Epithelial cell of prostate (primary cell): ENCODE measurements around the gene IL2.

Experiments used
- DNase-seq: peaks from one replicate; pipeline ENCODE4 v3.0.0-alpha.2; 2011; ENCODE audit warnings: low read depth, low spot score
- H3K27ac ChIP-seq: fragments of 450-650 bp; 2 replicates; pipeline ENCODE4 v1.5.1; 2017; ENCODE audit warnings: mild to moderate bottlenecking

The IL2 gene

DNA sequence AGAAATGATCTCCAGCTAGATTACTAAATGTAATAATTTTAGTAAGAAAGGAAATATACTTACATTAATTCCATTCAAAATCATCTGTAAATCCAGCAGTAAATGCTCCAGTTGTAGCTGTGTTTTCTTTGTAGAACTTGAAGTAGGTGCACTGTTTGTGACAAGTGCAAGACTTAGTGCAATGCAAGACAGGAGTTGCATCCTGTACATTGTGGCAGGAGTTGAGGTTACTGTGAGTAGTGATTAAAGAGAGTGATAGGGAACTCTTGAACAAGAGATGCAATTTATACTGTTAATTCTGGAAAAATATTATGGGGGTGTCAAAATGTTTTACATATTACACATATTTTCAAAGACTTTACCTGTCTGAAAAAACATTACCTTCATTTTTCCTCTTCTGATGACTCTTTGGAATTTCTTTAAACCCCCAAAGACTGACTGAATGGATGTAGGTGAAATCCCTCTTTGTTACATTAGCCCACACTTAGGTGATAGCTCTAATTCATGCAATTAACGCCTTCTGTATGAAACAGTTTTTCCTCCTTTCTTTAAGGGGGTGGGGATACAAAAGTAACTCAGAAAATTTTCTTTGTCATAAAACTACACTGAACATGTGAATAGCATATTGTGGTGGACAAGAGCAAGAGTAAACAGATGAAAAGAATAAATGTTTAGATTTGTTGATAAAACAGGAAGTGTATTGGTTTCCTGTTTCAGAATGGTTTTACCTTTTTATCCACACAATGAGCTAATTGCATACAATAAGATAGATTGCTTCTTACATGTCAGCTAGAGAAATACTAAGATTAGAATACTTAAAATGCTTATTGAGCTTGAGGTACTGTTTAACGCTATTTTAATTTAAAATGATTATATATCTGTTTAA lies at the start of gene IL2:
TSS of gene IL2 (minus strand) at position 495 of the 886 bp plus-strand sequence. CDS start at position 210, 285 bp downstream.
- H3K27ac ChIP-seq, result no peak within 1 kb of the TSS
- DNase-seq, result no peak

GRCh38 chr4:122503214-122503613 lies 46.7 kb upstream of the IL2 start:
- no peak for DNase-seq
- no peak overlapping the region for H3K27ac ChIP-seq

DNA sequence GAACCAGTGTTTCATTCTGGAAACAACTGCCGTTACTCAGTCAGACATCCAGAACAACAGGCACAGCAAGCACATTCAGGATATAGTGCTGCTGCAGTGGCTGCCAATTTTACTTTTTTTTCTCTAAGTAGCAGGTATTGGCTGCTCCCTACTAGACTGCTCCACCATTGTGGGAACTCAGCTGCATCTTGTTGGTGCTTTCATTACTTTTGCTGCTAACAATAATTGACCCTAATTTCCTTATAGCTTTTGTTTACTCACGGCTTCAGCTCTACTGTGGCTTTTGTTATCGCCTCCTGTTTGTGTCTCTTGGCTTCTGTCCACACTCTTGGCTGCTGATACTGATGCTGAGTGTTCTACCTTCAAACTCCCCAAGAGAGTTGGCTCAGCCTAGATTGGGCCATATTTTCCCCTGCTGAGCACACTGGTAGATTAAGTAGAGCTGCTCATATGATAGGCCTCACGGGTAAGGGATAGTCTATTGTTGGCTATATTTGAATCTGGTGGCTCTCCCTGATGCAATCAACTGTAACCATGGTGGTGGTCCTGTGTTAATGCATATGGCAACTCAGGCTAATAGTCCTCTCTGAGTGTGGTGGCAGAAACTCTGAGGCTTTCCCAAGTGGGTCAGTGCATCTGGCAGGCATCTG lies 44.5 kb upstream of the IL2 start:
- DNase-seq, result no peak

GRCh38 chr4:122489061-122489460 lies 32.5 kb upstream of the IL2 start:
- H3K27ac ChIP-seq, result no peak overlapping the region
- no peak for DNase-seq

More for the DNA sequence above, 44.5 kb upstream of the IL2 start:
- H3K27ac ChIP-seq, result no peak overlapping the region

- DNase-seq, result no peak
These were observed 27.0 kb upstream of the IL2 start for GRCh38 chr4:122483481-122483880.

DNA sequence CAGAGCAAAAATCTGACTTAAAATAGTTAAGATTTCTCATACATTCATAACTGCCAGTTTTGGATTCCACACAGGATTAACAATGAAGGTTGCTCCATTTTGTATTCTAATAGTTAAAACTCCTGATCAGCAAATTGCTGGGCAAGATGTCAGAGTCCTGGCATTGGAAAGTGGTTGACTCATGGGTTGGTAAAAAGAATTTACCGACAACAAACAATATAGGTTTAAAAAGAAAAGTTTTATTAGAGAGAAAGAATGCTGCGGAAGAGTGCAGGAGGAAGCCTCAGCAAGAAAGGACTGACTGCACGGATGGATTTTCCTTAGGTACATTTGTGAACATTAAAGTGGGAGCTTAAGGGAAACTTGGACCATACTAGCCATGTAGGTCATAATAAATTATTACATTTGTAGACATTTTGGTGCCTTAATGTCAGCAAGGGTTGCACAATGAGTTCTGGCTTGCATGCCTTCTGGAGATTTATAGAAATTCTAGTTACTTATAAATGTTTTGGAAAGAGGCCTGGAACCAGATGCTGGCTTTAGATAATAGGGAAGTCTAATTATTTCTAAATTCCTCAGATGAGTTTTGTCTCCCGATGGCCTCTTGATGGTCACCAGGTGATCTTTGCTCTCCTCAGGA lies 25.4 kb upstream of the IL2 start:
- no peak overlapping the region for H3K27ac ChIP-seq
- no peak for DNase-seq

More at GRCh38 chr4:122483481-122483880, 27.0 kb upstream of the IL2 start:
- H3K27ac ChIP-seq, result no peak overlapping the region

- no peak for DNase-seq
- no peak overlapping the region for H3K27ac ChIP-seq
These were observed 24.3 kb upstream of the IL2 start for GRCh38 chr4:122480655-122481487.

GRCh38 chr4:122479935-122480416 lies 23.5 kb upstream of the IL2 start:
- DNase-seq, result no peak
- H3K27ac ChIP-seq, result no peak overlapping the region

DNA sequence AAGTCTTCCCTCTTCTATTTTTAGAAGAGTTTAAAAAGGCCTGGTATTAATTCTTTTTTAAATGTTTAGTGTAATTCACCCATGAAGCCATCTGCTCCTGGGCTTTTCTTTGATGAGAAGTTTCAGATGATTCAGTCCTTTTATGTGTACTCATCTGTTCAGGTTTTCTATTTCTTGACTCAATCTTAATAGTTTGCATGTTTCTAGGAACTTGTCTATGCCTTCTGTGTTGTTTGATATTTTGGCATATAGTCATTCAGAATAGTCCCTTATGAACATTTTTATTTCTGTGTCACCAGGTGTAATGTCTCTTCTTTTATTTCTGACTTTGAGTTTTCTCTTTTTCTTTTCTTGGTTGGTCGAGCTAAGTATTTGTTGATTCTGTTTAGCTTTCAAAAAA lies 20.2 kb upstream of the IL2 start:
- no peak for DNase-seq
- no peak overlapping the region for H3K27ac ChIP-seq

- no peak overlapping the region for H3K27ac ChIP-seq
- no peak for DNase-seq
These were observed 19.6 kb upstream of the IL2 start for GRCh38 chr4:122476126-122476525.

GRCh38 chr4:122475233-122475632 lies 18.7 kb upstream of the IL2 start:
- no peak overlapping the region for H3K27ac ChIP-seq
- no peak for DNase-seq

GRCh38 chr4:122469457-122469856 lies 12.9 kb upstream of the IL2 start:
- DNase-seq, result no peak
- H3K27ac ChIP-seq, result no peak overlapping the region

- H3K27ac ChIP-seq, result no peak overlapping the region
- no peak for DNase-seq
These were observed 2.1 kb upstream of the IL2 start for GRCh38 chr4:122458625-122459024.

GRCh38 chr4:122453384-122453995 lies 3.0 kb downstream of the IL2 start:
- DNase-seq, result no peak
- H3K27ac ChIP-seq, result no peak overlapping the region

DNA sequence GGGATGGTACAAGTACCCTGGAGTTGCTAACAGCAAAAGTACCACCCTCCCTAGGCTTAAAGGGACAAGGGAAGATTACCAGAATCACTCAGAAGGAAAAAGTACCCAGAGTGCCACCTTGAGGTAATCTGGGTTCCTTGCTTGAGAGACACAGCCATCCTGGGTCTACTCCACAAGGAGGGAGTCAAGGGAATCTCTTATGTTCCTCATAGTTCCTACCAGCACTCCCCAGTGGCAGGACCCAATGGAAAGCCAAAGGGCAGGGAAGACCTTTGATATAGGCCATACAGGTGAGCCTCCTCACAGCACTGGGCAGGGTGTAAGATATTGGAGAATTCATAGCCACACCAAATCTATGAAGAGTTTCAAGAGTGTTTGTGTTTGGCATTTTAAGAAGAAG lies 5.7 kb downstream of the IL2 start:
- H3K27ac ChIP-seq, result no peak overlapping the region
- DNase-seq, result no peak

GRCh38 chr4:122434285-122434684 lies 22.2 kb downstream of the IL2 start:
- DNase-seq, result no peak
- no peak overlapping the region for H3K27ac ChIP-seq

DNA sequence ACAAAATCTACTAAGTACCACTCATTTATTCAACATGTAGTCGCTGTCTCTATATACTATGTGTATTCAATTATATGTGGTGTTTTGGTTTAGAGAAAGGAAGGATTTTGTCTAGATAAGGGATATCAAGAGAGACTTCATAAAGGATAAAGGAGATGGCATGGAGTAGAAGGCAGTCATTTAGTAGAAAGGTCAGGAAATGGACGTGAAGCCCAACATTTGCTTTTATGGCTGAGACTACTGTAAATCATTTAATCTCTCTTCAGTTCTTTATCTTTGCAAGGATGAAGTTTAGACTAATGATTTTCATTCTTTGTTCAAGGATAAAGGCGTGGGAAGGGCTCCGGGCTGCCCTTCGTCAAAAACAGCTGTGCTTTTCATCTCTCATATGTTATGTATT lies 25.2 kb downstream of the IL2 start:
- H3K27ac ChIP-seq, result no peak overlapping the region
- no peak for DNase-seq

GRCh38 chr4:122423246-122423645 lies 33.3 kb downstream of the IL2 start:
- H3K27ac ChIP-seq, result no peak overlapping the region
- DNase-seq, result no peak

DNA sequence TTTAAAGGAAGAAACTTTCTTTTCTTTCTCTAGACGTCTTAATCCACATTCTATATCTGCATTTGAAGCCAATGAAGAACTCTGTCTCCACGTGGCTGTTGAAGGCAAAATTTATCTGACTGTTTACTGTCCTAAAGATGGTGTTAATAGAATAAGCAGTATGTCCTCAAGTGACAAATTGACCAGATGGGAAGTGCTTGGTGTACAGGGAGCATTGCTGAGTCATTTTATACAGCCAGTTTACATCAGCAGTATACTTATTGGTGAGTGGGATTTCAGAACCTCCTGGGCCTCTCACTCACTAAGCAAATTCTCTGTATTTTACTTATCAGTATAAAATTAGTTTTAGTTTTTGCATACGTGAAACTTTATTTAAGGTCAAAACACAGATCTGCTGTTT lies 44.0 kb downstream of the IL2 start:
- H3K27ac ChIP-seq, result no peak overlapping the region
- no peak for DNase-seq

DNA sequence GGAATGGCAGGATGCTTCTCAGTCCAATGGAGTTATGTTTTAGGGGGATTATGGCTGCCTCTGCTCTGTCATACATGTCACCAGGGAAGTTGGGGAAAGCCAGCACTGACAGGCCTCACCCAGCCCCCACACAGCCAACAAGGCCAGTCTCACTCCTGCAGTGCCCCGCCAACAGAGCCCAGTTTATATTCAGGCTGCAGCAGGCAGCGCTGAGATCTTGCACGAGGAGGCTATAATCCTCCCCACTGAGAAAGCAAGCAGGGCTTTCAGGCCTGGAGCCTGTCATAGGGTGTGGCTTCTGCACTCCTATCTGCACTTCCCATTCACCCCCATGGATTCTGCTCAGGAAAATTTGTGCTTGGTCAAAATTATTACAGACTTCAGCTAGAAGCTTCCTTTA lies 52.7 kb downstream of the IL2 start:
- no peak overlapping the region for H3K27ac ChIP-seq
- DNase-seq, result no peak
